GM12872 (cell line): ENCODE measurements around the gene SNCAIP.

ENCODE experiments used
- CTCF ChIP-seq: IDR thresholded peaks from 3 replicates; pipeline ENCODE4 v1.5.1; 2011; ENCODE audit warnings: low read depth, mild to moderate bottlenecking, low read length, moderate library complexity; ENCODE audit not compliant: insufficient read depth

Gene SNCAIP

GRCh38 chr5:122362361-122362760, 50.3 kb downstream of the SNCAIP start:
- no peak for TF ChIP-seq CTCF

- no peak for TF ChIP-seq CTCF
Observed at GRCh38 chr5:122363623-122364022, 51.6 kb downstream of the SNCAIP start.

- no peak for TF ChIP-seq CTCF
Observed at GRCh38 chr5:122366501-122366900, 54.5 kb downstream of the SNCAIP start.

GRCh38 chr5:122367456-122367855, 55.4 kb downstream of the SNCAIP start:
- TF ChIP-seq CTCF = no peak

GRCh38 chr5:122368510-122369251, 56.6 kb downstream of the SNCAIP start:
- TF ChIP-seq CTCF = no peak

GRCh38 chr5:122369253-122369815, 57.3 kb downstream of the SNCAIP start:
- TF ChIP-seq CTCF = no peak

GRCh38 chr5:122371511-122372151, 59.6 kb downstream of the SNCAIP start:
- no peak for TF ChIP-seq CTCF
